H9 (cell line): ENCODE measurements around the gene C1S. TPM values are rescaled to one million over a fixed set of nuclear protein-coding genes. Genes with fewer than 3 reads are reported as not detected.
A peak's percentile ranks its signal among the peaks of the same experiment; 100 is the strongest.

Source experiments
- DNase-seq: peaks from one replicate; pipeline ENCODE4 v3.0.0-alpha.2; 2017
- H2AFZ ChIP-seq: one replicate; pipeline ENCODE4 v1.6.1; 2013; ENCODE audit warnings: mild to moderate bottlenecking, low read length, control low read depth, moderate library complexity
- H2AK5ac ChIP-seq: 2 replicates; pipeline ENCODE4 v1.6.1; 2013; ENCODE audit warnings: low read length, control low read depth, mixed read lengths; ENCODE audit not compliant: insufficient read length
- H2BK120ac ChIP-seq: one replicate; pipeline ENCODE4 v1.6.1; 2013; ENCODE audit warnings: low read depth, mild to moderate bottlenecking, low read length, control low read depth, inconsistent platforms; ENCODE audit not compliant: poor library complexity, severe bottlenecking
- H2BK12ac ChIP-seq: 2 replicates; pipeline ENCODE4 v1.6.1; 2013; ENCODE audit warnings: low read length, control low read depth, mixed read lengths, low read depth; ENCODE audit not compliant: insufficient read length
- H2BK15ac ChIP-seq: 2 replicates; pipeline ENCODE4 v1.6.1; 2013; ENCODE audit warnings: low read depth, low read length, control low read depth
- H2BK20ac ChIP-seq: one replicate; pipeline ENCODE4 v1.6.1; 2013; ENCODE audit warnings: low read depth, mild to moderate bottlenecking, low read length, control low read depth, inconsistent platforms; ENCODE audit not compliant: poor library complexity, severe bottlenecking
- H2BK5ac ChIP-seq: 2 replicates; pipeline ENCODE4 v1.6.1; 2013; ENCODE audit warnings: low read length, control low read depth, mixed read lengths; ENCODE audit not compliant: insufficient read length
- H3K14ac ChIP-seq: 2 replicates; pipeline ENCODE4 v1.6.1; 2013; ENCODE audit warnings: low read length, control low read depth; ENCODE audit not compliant: insufficient read depth
- H3K18ac ChIP-seq: 2 replicates; pipeline ENCODE4 v1.6.1; 2013; ENCODE audit warnings: low read depth, mild to moderate bottlenecking, mixed read lengths, low read length, control low read depth; ENCODE audit not compliant: insufficient read length
- H3K23ac ChIP-seq: 2 replicates; pipeline ENCODE4 v1.6.1; 2013; ENCODE audit warnings: low read length, control low read depth, mixed read lengths, low read depth; ENCODE audit not compliant: insufficient read length
- H3K23me2 ChIP-seq: 2 replicates; pipeline ENCODE4 v1.6.1; 2013; ENCODE audit warnings: low read depth, mild to moderate bottlenecking, mixed read lengths, low read length, control low read depth; ENCODE audit not compliant: insufficient read length, poor library complexity, severe bottlenecking
- H3K27ac ChIP-seq: 2 replicates; pipeline ENCODE4 v1.5.1; 2013; ENCODE audit warnings: low read length, control low read depth, mixed read lengths, low read depth; ENCODE audit not compliant: insufficient read length
- H3K27me3 ChIP-seq: 2 replicates; pipeline ENCODE4 v1.6.1; 2013; ENCODE audit warnings: low read length, control low read depth, inconsistent platforms; ENCODE audit not compliant: insufficient read depth
- H3K4ac ChIP-seq: 2 replicates; pipeline ENCODE4 v1.6.1; 2013; ENCODE audit warnings: low read depth, mild to moderate bottlenecking, control low read depth, inconsistent platforms, low read length, moderate library complexity
- H3K4me1 ChIP-seq: 2 replicates; pipeline ENCODE4 v1.6.1; 2013; ENCODE audit warnings: low read length, control low read depth, inconsistent platforms; ENCODE audit not compliant: insufficient read depth
- H3K4me2 ChIP-seq: 2 replicates; pipeline ENCODE4 v1.6.1; 2013; ENCODE audit warnings: low read length, control low read depth, mixed read lengths; ENCODE audit not compliant: insufficient read length, insufficient read depth
- H3K56ac ChIP-seq: 2 replicates; pipeline ENCODE4 v1.6.1; 2013; ENCODE audit warnings: low read depth, mild to moderate bottlenecking, mixed read lengths, low read length, control low read depth; ENCODE audit not compliant: insufficient read length
- H3K79me1 ChIP-seq: 2 replicates; pipeline ENCODE4 v1.6.1; 2013; ENCODE audit warnings: low read depth, mild to moderate bottlenecking, moderate library complexity, low read length, control low read depth, inconsistent platforms; ENCODE audit not compliant: insufficient read depth, poor library complexity, severe bottlenecking
- H3K79me2 ChIP-seq: 2 replicates; pipeline ENCODE4 v1.6.1; 2013; ENCODE audit warnings: low read length, control low read depth, inconsistent platforms; ENCODE audit not compliant: insufficient read depth
- H3K9ac ChIP-seq: 2 replicates; pipeline ENCODE4 v1.6.1; 2013; ENCODE audit warnings: low read length, control low read depth, mixed read lengths; ENCODE audit not compliant: insufficient read length; ENCODE audit errors: extremely low read depth
- H3K9me3 ChIP-seq: one replicate; pipeline ENCODE4 v1.6.1; 2013; ENCODE audit warnings: low read depth, low read length, inconsistent platforms; ENCODE audit not compliant: control insufficient read depth
- H3T11ph ChIP-seq: one replicate; pipeline ENCODE4 v1.6.1; 2013; ENCODE audit warnings: mild to moderate bottlenecking, low read length, control low read depth, inconsistent platforms
- H4K20me1 ChIP-seq: one replicate; pipeline ENCODE4 v1.6.1; 2013; ENCODE audit not compliant: control insufficient read depth, insufficient read length, insufficient read depth
- H4K5ac ChIP-seq: 2 replicates; pipeline ENCODE4 v1.6.1; 2013; ENCODE audit warnings: low read depth, mild to moderate bottlenecking, mixed read lengths, low read length, control low read depth; ENCODE audit not compliant: insufficient read length
- H4K8ac ChIP-seq: replicated peaks from 2 replicates; pipeline ENCODE4 v1.6.1; 2013; ENCODE audit warnings: low read length, control low read depth, mixed read lengths, low read depth; ENCODE audit not compliant: insufficient read length
- H4K91ac ChIP-seq: 2 replicates; pipeline ENCODE4 v1.6.1; 2013; ENCODE audit warnings: low read depth, mild to moderate bottlenecking, moderate library complexity, mixed read lengths, low read length, control low read depth; ENCODE audit not compliant: insufficient read length
- H3K27ac Mint-ChIP-seq, 3 experiments: 2 replicates in 2 of 3; 3 replicates in 1 of 3; pipeline ENCODE4 v1.8.0; 2020 to 2021; ENCODE audit warnings: mixed read lengths in 3 of 3, mild to moderate bottlenecking in 1 of 3, moderate library complexity in 1 of 3
- H3K27me3 Mint-ChIP-seq: 2 replicates; pipeline ENCODE4 v1.8.0; 2021; ENCODE audit warnings: low read depth, mild to moderate bottlenecking, moderate library complexity, mixed read lengths
- H3K36me3 Mint-ChIP-seq, 3 experiments: 2 replicates in 2 of 3; 3 replicates in 1 of 3; pipeline ENCODE4 v1.8.0; 2020 to 2021; ENCODE audit warnings: low read depth in 3 of 3, mixed read lengths in 3 of 3; ENCODE audit not compliant: insufficient read depth in 1 of 3
- H3K4me1 Mint-ChIP-seq, 2 experiments: 2 replicates each; pipeline ENCODE4 v1.8.0; 2020; ENCODE audit warnings: mixed read lengths in 2 of 2
- H3K4me3 Mint-ChIP-seq, 2 experiments: 2 replicates in 1 of 2; 3 replicates in 1 of 2; pipeline ENCODE4 v1.8.0; 2020 to 2021; ENCODE audit warnings: mild to moderate bottlenecking in 2 of 2, mixed read lengths in 2 of 2, moderate library complexity in 1 of 2
- H3K9me3 Mint-ChIP-seq, 2 experiments: 2 replicates in 1 of 2; 3 replicates in 1 of 2; pipeline ENCODE4 v1.8.0; 2020; ENCODE audit warnings: mild to moderate bottlenecking in 2 of 2, mixed read lengths in 2 of 2, moderate library complexity in 1 of 2
- CTCF ChIP-seq: fragments of 200-600 bp; sonication (generic); conservative IDR thresholded peaks from 3 replicates; pipeline ENCODE4 v1.8.0; 2021; ENCODE audit warnings: antibody characterized with exemption, mild to moderate bottlenecking
- WGBS: extraction: QIAGEN DNeasy Blood & Tissue Kit; methylation state at CpG from one replicate; pipeline ENCODE4 v1.1.7; 2013; ENCODE audit warnings: missing lambda C conversion rate, low lambda C conversion rate, mixed read lengths; ENCODE audit not compliant: insufficient read length; ENCODE audit errors: extremely low coverage; 5-methylcytosine and 5-hydroxymethylcytosine counted together
- total RNA-seq: library from RNA; stranded (reverse); gene quantifications from 2 replicates; pipeline ENCODE4 v1.2.1, GENCODE V29; 2021

C1S gene
- total RNA-seq, 1 experiment from 2014 or later: 4.2 TPM

GRCh38 chr12:7113389-7113871, 52.9 kb downstream of the C1S start:
- H3K27ac Mint-ChIP-seq: no peak overlapping the region
- Histone ChIP-seq H3K56ac (no peak overlapping the region), H4K8ac (no peak overlapping the region), H3K14ac (no peak overlapping the region), H3K9ac (no peak overlapping the region), H3K27ac (no peak overlapping the region), H4K5ac (no peak overlapping the region), H2BK15ac (no peak overlapping the region), H3K79me1 (no peaks in the 10 kb centered on the region), H3K4me1 (no peaks in the 10 kb centered on the region), H3T11ph (no peak overlapping the region), H3K23ac (no peak overlapping the region), H3K4ac (no peak overlapping the region), H2AFZ (no peak overlapping the region), H3K79me2 (no peaks in the 10 kb centered on the region), H3K23me2 (peaks cover 5% of the 10 kb centered on the region), H2BK120ac (no peak overlapping the region), H2AK5ac (no peak overlapping the region), H2BK12ac (no peak overlapping the region), H4K91ac (no peak overlapping the region), H3K18ac (no peak overlapping the region), H2BK20ac (no peak overlapping the region), H3K27me3 (no peaks in the 10 kb centered on the region), H4K20me1 (no peaks in the 10 kb centered on the region), H3K4me2 (no peak overlapping the region), H3K9me3 (no peaks in the 10 kb centered on the region), H2BK5ac (no peak overlapping the region)
- WGBS: no CpG with 5 or more reads among the region's 5 CpGs
- DNase-seq: no peak
- H3K27me3 Mint-ChIP-seq: peaks cover 9% of the 10 kb centered on the region
- no peak overlapping the region for H3K4me3 Mint-ChIP-seq
- no peaks in the 10 kb centered on the region for H3K9me3 Mint-ChIP-seq
- peaks cover 4 to 11% of the 10 kb centered on the region in 2 experiments for H3K4me1 Mint-ChIP-seq
- TF ChIP-seq CTCF: peak; percentile 91
- H3K36me3 Mint-ChIP-seq: no peaks in the 10 kb centered on the region
